OCI-LY3 (cell line): Measurements from ENCODE around the gene SCARB1.
A peak's percentile ranks its signal among the peaks of the same experiment; 100 is the strongest.

Source experiments
- H2AFZ ChIP-seq: fragments of 200-600, 300-600 bp; shearing (Covaris generic); 2 replicates; pipeline ENCODE4 v1.6.0; 2014; ENCODE audit warnings: antibody characterized with exemption, low read depth, low read length
- H3K27ac ChIP-seq: fragments of 200-600, 300-600 bp; sonication (generic); 2 replicates; pipeline ENCODE4 v1.5.1; 2014; ENCODE audit warnings: mild to moderate bottlenecking, low read length, moderate library complexity, mixed read lengths
- H3K27me3 ChIP-seq: fragments of 200-600, 300-600 bp; sonication (generic); 2 replicates; pipeline ENCODE4 v1.6.1; 2014; ENCODE audit warnings: low read depth, low read length, mixed read lengths
- H3K36me3 ChIP-seq: fragments of 200-600, 300-600 bp; sonication (generic); replicated peaks from 2 replicates; pipeline ENCODE3; 2014; ENCODE audit warnings: low read depth, low read length, mixed read lengths
- H3K4me1 ChIP-seq: fragments of 300-600, 200-600 bp; sonication (generic); 2 replicates; pipeline ENCODE4 v1.6.1; 2014; ENCODE audit warnings: low read length, mixed read lengths
- H3K4me2 ChIP-seq: fragments of 200-600, 300-600 bp; sonication (generic); 2 replicates; pipeline ENCODE4 v1.6.1; 2014; ENCODE audit warnings: low read length, mixed read lengths
- H3K4me3 ChIP-seq: fragments of 300-600, 200-600 bp; sonication (generic); 2 replicates; pipeline ENCODE4 v1.5.1; 2014; ENCODE audit warnings: antibody characterized with exemption, mild to moderate bottlenecking, low read length, moderate library complexity
- H3K79me2 ChIP-seq: fragments of 300-600, 200-600 bp; shearing (Covaris generic); 2 replicates; pipeline ENCODE4 v1.6.1; 2014; ENCODE audit warnings: mild to moderate bottlenecking, low read length, mixed read lengths
- H3K9ac ChIP-seq: fragments of 300-600, 200-600 bp; shearing (Covaris generic); 2 replicates; pipeline ENCODE4 v1.6.0; 2014; ENCODE audit warnings: mild to moderate bottlenecking, low read length, moderate library complexity
- H3K9me3 ChIP-seq: fragments of 200-600, 300-600 bp; shearing (Covaris generic); 2 replicates; pipeline ENCODE4 v1.6.1; 2014; ENCODE audit warnings: low read length, mixed read lengths; ENCODE audit not compliant: insufficient read depth
- H4K20me1 ChIP-seq: fragments of 200-600, 300-600 bp; sonication (generic); 2 replicates; pipeline ENCODE4 v1.6.1; 2016; ENCODE audit warnings: low read length, mixed read lengths; ENCODE audit not compliant: insufficient read depth
- EZH2phosphoT487 ChIP-seq: fragments of 200-600 bp; shearing (Covaris generic); IDR thresholded peaks from 2 replicates; pipeline ENCODE4 v1.6.1; 2018; ENCODE audit warnings: antibody characterized with exemption, mixed run types, low read depth
- TF ChIP-seq, protein P1 (sequence below): fragments of 200-600, 300-600 bp; sonication (generic); IDR thresholded peaks from 2 replicates; pipeline ENCODE4 v1.5.1; 2014; ENCODE audit warnings: antibody characterized with exemption, low read length, low read depth

SCARB1 gene

DNA sequence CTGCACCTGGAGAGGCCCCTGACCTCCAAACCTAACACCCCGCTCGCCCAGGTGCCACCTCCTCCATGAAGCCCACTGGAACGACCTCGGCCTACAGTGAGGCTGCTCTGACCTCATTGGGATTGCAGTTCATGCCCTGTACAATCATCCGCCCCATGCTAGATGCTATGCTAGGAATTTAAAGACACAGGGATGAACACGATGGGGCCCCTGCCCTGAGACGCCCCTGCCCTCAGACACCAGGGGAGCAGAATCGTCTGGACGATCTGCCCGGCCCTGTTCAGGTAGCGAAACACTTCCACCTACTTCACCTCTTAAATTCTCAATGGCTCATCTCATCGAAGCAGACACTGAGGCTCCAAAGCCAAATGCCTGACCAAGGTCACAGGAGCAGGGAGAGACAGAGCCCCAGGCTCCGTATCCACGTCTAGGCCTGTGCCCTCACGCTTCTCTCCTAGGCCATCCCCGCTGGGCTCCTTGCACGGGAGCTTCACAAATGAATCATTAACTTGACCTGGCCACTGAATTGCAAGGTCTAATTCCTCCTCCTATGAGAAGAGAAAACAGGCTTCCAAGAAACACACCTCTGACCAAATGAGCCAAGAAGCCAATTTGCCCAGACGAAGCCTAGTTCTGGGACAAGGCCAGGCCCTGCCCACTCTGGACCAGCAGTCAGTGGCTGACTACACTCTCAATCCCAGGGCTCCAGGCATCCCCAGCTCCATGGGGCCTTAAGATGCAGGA is 35.2 kb downstream of the SCARB1 start:
- Histone ChIP-seq H2AFZ (no peak overlapping the region), H4K20me1 (peaks cover 13% of the 10 kb centered on the region), H3K27ac (peak overlapping the region; percentile 55)

DNA sequence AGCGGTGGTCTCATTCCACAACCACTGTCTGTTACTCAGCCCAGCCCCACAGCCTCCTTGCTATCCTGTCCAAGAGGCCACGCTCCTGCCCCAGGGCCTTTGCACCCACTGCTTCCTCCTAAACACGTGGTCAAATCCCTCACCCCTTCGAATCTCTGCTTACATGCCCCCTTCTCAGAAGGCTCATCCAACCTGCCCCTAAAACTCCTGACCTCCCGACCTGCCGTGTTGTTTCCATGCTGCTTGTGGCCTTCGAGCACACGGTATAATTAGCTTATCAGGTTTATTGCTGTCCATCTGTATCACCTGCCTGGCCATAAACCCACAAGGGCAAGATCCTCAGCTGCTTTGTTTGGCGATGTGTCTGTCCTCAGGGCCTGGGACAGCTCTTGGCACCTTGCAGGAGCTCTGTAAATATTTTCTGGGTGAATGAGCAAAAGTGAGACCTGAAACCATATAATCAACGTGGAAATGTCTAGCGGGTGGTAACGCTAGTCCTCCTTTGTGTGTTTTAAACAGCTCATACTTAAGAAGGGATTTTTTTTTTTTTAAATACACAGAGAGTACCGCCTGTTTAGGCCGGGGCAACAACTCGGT is 36.0 kb downstream of the SCARB1 start:
- peaks cover 18% of the 10 kb centered on the region for H3K36me3 ChIP-seq
- H3K9me3 ChIP-seq, result no peaks in the 10 kb centered on the region
- H3K4me2 ChIP-seq, result peak overlapping the region; percentile 75
- H3K79me2 ChIP-seq, result peaks cover 76% of the 10 kb centered on the region
- no peak overlapping the region for H2AFZ ChIP-seq
- peak overlapping the region; percentile 36; the same call in 1 of the 2 replicates for H3K9ac ChIP-seq
- peak overlapping the region; percentile 55 for H3K27ac ChIP-seq
- H3K4me3 ChIP-seq, result no peak overlapping the region
- TF ChIP-seq, protein P1, sequence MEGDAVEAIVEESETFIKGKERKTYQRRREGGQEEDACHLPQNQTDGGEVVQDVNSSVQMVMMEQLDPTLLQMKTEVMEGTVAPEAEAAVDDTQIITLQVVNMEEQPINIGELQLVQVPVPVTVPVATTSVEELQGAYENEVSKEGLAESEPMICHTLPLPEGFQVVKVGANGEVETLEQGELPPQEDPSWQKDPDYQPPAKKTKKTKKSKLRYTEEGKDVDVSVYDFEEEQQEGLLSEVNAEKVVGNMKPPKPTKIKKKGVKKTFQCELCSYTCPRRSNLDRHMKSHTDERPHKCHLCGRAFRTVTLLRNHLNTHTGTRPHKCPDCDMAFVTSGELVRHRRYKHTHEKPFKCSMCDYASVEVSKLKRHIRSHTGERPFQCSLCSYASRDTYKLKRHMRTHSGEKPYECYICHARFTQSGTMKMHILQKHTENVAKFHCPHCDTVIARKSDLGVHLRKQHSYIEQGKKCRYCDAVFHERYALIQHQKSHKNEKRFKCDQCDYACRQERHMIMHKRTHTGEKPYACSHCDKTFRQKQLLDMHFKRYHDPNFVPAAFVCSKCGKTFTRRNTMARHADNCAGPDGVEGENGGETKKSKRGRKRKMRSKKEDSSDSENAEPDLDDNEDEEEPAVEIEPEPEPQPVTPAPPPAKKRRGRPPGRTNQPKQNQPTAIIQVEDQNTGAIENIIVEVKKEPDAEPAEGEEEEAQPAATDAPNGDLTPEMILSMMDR, result no peak
- TF ChIP-seq EZH2phosphoT487, result no peak
- H4K20me1 ChIP-seq, result peaks cover 16% of the 10 kb centered on the region
- no peaks in the 10 kb centered on the region for H3K27me3 ChIP-seq
- H3K4me1 ChIP-seq, result peaks cover 23% of the 10 kb centered on the region

More for the DNA sequence above, 35.2 kb downstream of the SCARB1 start:
- no peaks in the 10 kb centered on the region for H3K9me3 ChIP-seq
- peak overlapping the region; percentile 36; the same call in 1 of the 2 replicates for H3K9ac ChIP-seq
- H3K4me1 ChIP-seq, result peaks cover 23% of the 10 kb centered on the region
- peak overlapping the region; percentile 75 for H3K4me2 ChIP-seq
- peaks cover 16% of the 10 kb centered on the region for H3K36me3 ChIP-seq
- peak overlapping the region; percentile 25; the same call in 1 of the 2 replicates for H3K4me3 ChIP-seq
- peaks cover 74% of the 10 kb centered on the region for H3K79me2 ChIP-seq
- H3K27me3 ChIP-seq, result no peaks in the 10 kb centered on the region
- TF ChIP-seq, protein P1, result no peak
- TF ChIP-seq EZH2phosphoT487, result no peak

DNA sequence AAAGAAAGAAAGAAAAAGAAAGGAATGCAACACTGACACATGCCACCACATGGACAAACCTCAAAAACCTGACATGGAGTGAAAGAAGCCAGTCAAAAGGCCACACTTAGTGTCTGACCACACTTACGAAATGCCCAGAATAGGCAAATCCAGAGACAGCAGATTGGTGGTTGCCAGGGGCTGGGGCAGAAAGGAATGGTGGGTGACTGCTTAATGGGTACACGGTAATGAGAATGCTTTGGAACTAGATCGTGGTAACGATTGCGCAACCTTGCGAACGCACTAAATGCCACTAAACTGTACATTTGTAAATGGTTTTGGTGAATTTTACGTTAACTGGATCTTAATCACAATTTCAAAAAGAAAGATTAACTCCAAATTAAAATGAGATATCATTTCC is 39.5 kb downstream of the SCARB1 start:
- Histone ChIP-seq H3K4me1 (peaks cover 19% of the 10 kb centered on the region), H2AFZ (no peak overlapping the region), H3K27ac (no peak overlapping the region), H3K4me3 (no peak overlapping the region), H3K36me3 (peaks cover 4% of the 10 kb centered on the region), H4K20me1 (peaks cover 30% of the 10 kb centered on the region), H3K79me2 (peaks cover 81% of the 10 kb centered on the region), H3K4me2 (no peak overlapping the region), H3K9ac (no peak overlapping the region), H3K9me3 (no peaks in the 10 kb centered on the region), H3K27me3 (no peaks in the 10 kb centered on the region)
- TF ChIP-seq, protein P1, result no peak
- no peak for TF ChIP-seq EZH2phosphoT487

DNA sequence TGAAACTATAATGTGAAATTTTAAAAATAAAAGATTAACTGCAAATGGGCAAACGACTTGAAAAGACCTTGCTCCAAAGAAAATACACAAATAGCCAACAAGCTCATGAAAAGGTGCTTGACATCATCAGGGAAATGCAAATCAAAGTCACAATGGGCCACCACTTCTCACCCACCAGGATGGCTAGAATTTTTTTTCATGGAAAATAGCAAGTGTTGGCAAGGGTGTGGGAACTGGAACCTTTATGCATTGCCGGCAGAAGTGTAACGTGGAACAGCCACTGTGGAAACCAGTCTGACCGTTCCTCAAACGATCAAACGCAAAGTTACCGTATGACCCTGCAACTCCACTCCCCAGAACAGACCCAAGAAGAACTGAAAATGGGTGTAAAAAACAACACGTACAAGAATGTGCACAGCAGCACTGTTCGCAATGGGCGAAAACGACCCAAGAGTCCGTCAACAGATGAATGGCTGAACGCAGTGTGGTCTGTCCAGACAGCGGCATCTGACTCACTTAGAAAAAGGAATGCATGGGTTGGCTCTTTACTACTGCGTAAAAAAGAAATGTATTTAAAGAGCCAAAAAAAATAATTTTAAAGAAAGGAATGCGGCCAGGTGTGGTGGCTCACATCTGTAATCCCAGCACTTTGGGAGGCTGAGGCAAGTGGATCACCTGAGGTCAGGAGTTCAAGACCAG is 40.2 kb downstream of the SCARB1 start:
- no peak overlapping the region for H3K27ac ChIP-seq
- TF ChIP-seq, protein P1, result no peak
- TF ChIP-seq EZH2phosphoT487, result no peak
- H3K27me3 ChIP-seq, result no peaks in the 10 kb centered on the region
- H3K9ac ChIP-seq, result no peak overlapping the region
- peaks cover 11% of the 10 kb centered on the region for H3K4me1 ChIP-seq
- H3K36me3 ChIP-seq, result peaks cover 7% of the 10 kb centered on the region
- no peaks in the 10 kb centered on the region for H3K9me3 ChIP-seq
- H2AFZ ChIP-seq, result no peak overlapping the region
- peaks cover 78% of the 10 kb centered on the region for H3K79me2 ChIP-seq
- no peak overlapping the region for H3K4me2 ChIP-seq
- H3K4me3 ChIP-seq, result no peak overlapping the region
- peaks cover 23% of the 10 kb centered on the region for H4K20me1 ChIP-seq
